NB4 (cell line): Measurements from ENCODE around the gene SIDT1.

Source experiments
- MYC ChIP-seq: IDR thresholded peaks from 2 replicates; pipeline ENCODE4 v1.6.1; 2011; ENCODE audit warnings: low read depth, low read length
- POLR2A ChIP-seq: IDR thresholded peaks from 2 replicates; pipeline ENCODE4 v1.6.1; 2011; ENCODE audit warnings: mild to moderate bottlenecking; ENCODE audit not compliant: insufficient read length; ENCODE audit errors: extremely low read depth
- TF ChIP-seq, protein P1 (sequence below): IDR thresholded peaks from one replicate; pipeline ENCODE4 v1.5.1; 2012; ENCODE audit warnings: low read depth, low read length
- TF ChIP-seq, protein P2 (sequence below): IDR thresholded peaks from 2 replicates; pipeline ENCODE4 v1.6.1; 2011; ENCODE audit warnings: low read depth, low read length

DNA sequence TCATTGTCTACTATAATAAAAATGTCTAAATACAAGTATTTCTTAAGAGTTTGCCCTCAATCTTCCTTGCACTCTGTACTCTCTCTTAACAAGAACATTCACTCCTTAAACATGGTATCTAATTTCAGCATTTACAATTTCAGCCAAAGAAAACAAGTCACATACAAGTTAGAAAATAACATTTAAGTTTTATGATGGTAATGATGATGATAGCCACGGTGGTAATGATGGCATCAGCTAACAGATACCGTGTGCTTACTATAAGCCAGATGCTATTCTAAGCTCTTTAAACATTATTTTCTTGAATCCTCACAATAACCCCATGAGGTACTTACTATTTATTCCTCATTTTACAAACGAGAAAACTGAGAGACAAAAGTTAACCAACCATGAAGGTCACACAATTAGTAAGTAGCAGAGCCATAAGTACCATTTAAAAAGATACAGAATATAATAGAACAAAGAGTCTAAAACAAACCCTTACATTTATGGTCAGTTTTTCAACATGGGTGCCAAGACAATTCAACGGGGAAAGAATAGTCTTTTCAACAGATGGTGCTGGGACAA lies 24.8 kb upstream of the SIDT1 start:
- TF ChIP-seq, protein P1, sequence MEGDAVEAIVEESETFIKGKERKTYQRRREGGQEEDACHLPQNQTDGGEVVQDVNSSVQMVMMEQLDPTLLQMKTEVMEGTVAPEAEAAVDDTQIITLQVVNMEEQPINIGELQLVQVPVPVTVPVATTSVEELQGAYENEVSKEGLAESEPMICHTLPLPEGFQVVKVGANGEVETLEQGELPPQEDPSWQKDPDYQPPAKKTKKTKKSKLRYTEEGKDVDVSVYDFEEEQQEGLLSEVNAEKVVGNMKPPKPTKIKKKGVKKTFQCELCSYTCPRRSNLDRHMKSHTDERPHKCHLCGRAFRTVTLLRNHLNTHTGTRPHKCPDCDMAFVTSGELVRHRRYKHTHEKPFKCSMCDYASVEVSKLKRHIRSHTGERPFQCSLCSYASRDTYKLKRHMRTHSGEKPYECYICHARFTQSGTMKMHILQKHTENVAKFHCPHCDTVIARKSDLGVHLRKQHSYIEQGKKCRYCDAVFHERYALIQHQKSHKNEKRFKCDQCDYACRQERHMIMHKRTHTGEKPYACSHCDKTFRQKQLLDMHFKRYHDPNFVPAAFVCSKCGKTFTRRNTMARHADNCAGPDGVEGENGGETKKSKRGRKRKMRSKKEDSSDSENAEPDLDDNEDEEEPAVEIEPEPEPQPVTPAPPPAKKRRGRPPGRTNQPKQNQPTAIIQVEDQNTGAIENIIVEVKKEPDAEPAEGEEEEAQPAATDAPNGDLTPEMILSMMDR, result no peak
- TF ChIP-seq POLR2A, result no peak
- no peak for TF ChIP-seq MYC
- TF ChIP-seq, protein P2, sequence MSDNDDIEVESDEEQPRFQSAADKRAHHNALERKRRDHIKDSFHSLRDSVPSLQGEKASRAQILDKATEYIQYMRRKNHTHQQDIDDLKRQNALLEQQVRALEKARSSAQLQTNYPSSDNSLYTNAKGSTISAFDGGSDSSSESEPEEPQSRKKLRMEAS, result no peak
